Measurements from ENCODE around the gene LAP3. TPM values are rescaled to one million over a fixed set of nuclear protein-coding genes. Genes with fewer than 3 reads are reported as not detected.
"Not testable (repeated sequence)": the region's sequence is repeated elsewhere in the genome, so short reads cannot be mapped to it uniquely, and the experiment has no call there.

The LAP3 gene
- total RNA-seq, 2 donors from 2014 or later: 59.3 to 63.8 TPM

- H3K4me1 ChIP-seq: no peaks in the 10 kb centered on the region
- intact Hi-C loops (cut with DNase I): no loop called here
- no peak overlapping the region for H3K4me3 ChIP-seq
- TF ChIP-seq CTCF (IDR thresholded peaks at IDR 0.05): no peak
- H3K36me3 ChIP-seq: no peaks in the 10 kb centered on the region
- H3K9ac ChIP-seq (ENCODE audit: low read depth in 2 of 2, low read length in 2 of 2): no peak overlapping the region
- no peak overlapping the region for H3K27ac ChIP-seq
- no peaks in the 10 kb centered on the region for H3K27me3 ChIP-seq
- no peaks in the 10 kb centered on the region for H3K9me3 ChIP-seq
- DNase-seq: no peak
These were observed 41.1 kb upstream of the LAP3 start for GRCh38 chr4:17535906-17536305.

- H3K9ac ChIP-seq (ENCODE audit: low read depth in 2 of 2, low read length in 2 of 2); H3K36me3 ChIP-seq; DNase-seq; H3K27ac ChIP-seq; H3K4me3 ChIP-seq; intact Hi-C loops (cut with DNase I); H3K27me3 ChIP-seq; H3K4me1 ChIP-seq; H3K9me3 ChIP-seq: not testable (repeated sequence)
These were observed 39.9 kb upstream of the LAP3 start for GRCh38 chr4:17537060-17537459.

GRCh38 chr4:17544205-17544604, 32.8 kb upstream of the LAP3 start:
- no peaks in the 10 kb centered on the region for H3K9me3 ChIP-seq
- no peaks in the 10 kb centered on the region for H3K27me3 ChIP-seq
- no peak overlapping the region for H3K9ac ChIP-seq (ENCODE audit: low read depth in 2 of 2, low read length in 2 of 2)
- intact Hi-C loops (cut with DNase I): no loop called here
- no peak overlapping the region for H3K4me3 ChIP-seq
- TF ChIP-seq CTCF (IDR thresholded peaks at IDR 0.05): no peak
- no peaks in the 10 kb centered on the region for H3K36me3 ChIP-seq
- no peaks in the 10 kb centered on the region for H3K4me1 ChIP-seq
- no peak overlapping the region for H3K27ac ChIP-seq
- no peak for DNase-seq

GRCh38 chr4:17544831-17545234, 32.2 kb upstream of the LAP3 start:
- Histone ChIP-seq H3K4me3 (no peak overlapping the region), H3K27me3 (no peaks in the 10 kb centered on the region), H3K9ac (ENCODE audit: low read depth in 2 of 2, low read length in 2 of 2) (no peak overlapping the region), H3K27ac (no peak overlapping the region), H3K4me1 (no peaks in the 10 kb centered on the region), H3K36me3 (no peaks in the 10 kb centered on the region), H3K9me3 (no peaks in the 10 kb centered on the region)
- intact Hi-C loops (cut with DNase I): loop anchor here (5.0 kb wide), 2 partner anchors 92 to 1047 kb away; no protein-coding TSS in a partner anchor
- DNase-seq: no peak
- TF ChIP-seq CTCF (IDR thresholded peaks at IDR 0.05): no peak

- Histone ChIP-seq H3K4me1 (no peaks in the 10 kb centered on the region), H3K9me3 (no peaks in the 10 kb centered on the region), H3K36me3 (no peaks in the 10 kb centered on the region), H3K4me3 (no peak overlapping the region), H3K27me3 (no peaks in the 10 kb centered on the region), H3K27ac (no peak overlapping the region), H3K9ac (ENCODE audit: low read depth in 2 of 2, low read length in 2 of 2) (no peak overlapping the region)
- TF ChIP-seq CTCF (IDR thresholded peaks at IDR 0.05): no peak
- DNase-seq: no peak
- intact Hi-C loops (cut with DNase I): loop anchor here (5.0 kb wide), 2 partner anchors 92 to 1047 kb away; no protein-coding TSS in a partner anchor
These were observed 31.4 kb upstream of the LAP3 start for GRCh38 chr4:17545374-17546140.

GRCh38 chr4:17546222-17546621, 30.8 kb upstream of the LAP3 start:
- no peaks in the 10 kb centered on the region for H3K27me3 ChIP-seq
- no peak overlapping the region for H3K9ac ChIP-seq (ENCODE audit: low read depth in 2 of 2, low read length in 2 of 2)
- no peak for TF ChIP-seq CTCF (IDR thresholded peaks at IDR 0.05)
- no peaks in the 10 kb centered on the region for H3K36me3 ChIP-seq
- H3K9me3 ChIP-seq: no peaks in the 10 kb centered on the region
- no peak for DNase-seq
- no peak overlapping the region for H3K4me3 ChIP-seq
- no peaks in the 10 kb centered on the region for H3K4me1 ChIP-seq
- H3K27ac ChIP-seq: no peak overlapping the region
- intact Hi-C loops (cut with DNase I): loop anchor here (5.0 kb wide), 2 partner anchors 91 to 1046 kb away; no protein-coding TSS in a partner anchor
